Stimulated activated CD4-positive, alpha-beta T cell treated with anti-CD3 and anti-CD28 coated beads, Interleukin-1b, Interleukin-23, amount 100 ng/mL, for 24 hours (primary cell): ENCODE measurements around the gene IYD.

ENCODE experiments used
- DNase-seq, 4 experiments: peaks; one replicate each; pipeline ENCODE4 v3.0.0-alpha.2; 2020; ENCODE audit warnings: low read depth in 4 of 4, low spot score in 1 of 4

The IYD gene

GRCh38 chr6:150368762-150369161 is at the start of gene IYD:
Gene IYD (plus strand): TSS chr6:150369012. CDS start chr6:150369032, 20 bp downstream.
- DNase-seq, result no peak

GRCh38 chr6:150319924-150320323 is 48.9 kb upstream of the IYD start:
- DNase-seq, result no peak

GRCh38 chr6:150320442-150320841 is 48.4 kb upstream of the IYD start:
- DNase-seq, result no peak

- no peak for DNase-seq
Measured at GRCh38 chr6:150322466-150322871, 46.3 kb upstream of the IYD start.

GRCh38 chr6:150323205-150323604 is 45.6 kb upstream of the IYD start:
- no peak for DNase-seq

GRCh38 chr6:150324044-150324443 is 44.8 kb upstream of the IYD start:
- no peak for DNase-seq

- no peak for DNase-seq
Measured at GRCh38 chr6:150325066-150325772, 43.6 kb upstream of the IYD start.

GRCh38 chr6:150327117-150327774 is 41.6 kb upstream of the IYD start:
- no peak for DNase-seq

- DNase-seq, result no peak
Measured at GRCh38 chr6:150328744-150329405, 39.9 kb upstream of the IYD start.

- no peak for DNase-seq
Measured at GRCh38 chr6:150331344-150331743, 37.5 kb upstream of the IYD start.

GRCh38 chr6:150332939-150333584 is 35.8 kb upstream of the IYD start:
- no peak for DNase-seq

GRCh38 chr6:150333585-150333941 is 35.2 kb upstream of the IYD start:
- no peak for DNase-seq

GRCh38 chr6:150334790-150335783 is 33.7 kb upstream of the IYD start:
- no peak for DNase-seq

- DNase-seq, result no peak
Measured at GRCh38 chr6:150336299-150336698, 32.5 kb upstream of the IYD start.

GRCh38 chr6:150336708-150337107 is 32.1 kb upstream of the IYD start:
- DNase-seq, result no peak

- no peak for DNase-seq
Measured at GRCh38 chr6:150342126-150342525, 26.7 kb upstream of the IYD start.

- DNase-seq, result no peak
Measured at GRCh38 chr6:150343434-150343833, 25.4 kb upstream of the IYD start.

GRCh38 chr6:150345781-150346180 is 23.0 kb upstream of the IYD start:
- no peak for DNase-seq

GRCh38 chr6:150346346-150346745 is 22.5 kb upstream of the IYD start:
- no peak for DNase-seq

- DNase-seq, result no peak
Measured at GRCh38 chr6:150347845-150348244, 21.0 kb upstream of the IYD start.

- no peak for DNase-seq
Measured at GRCh38 chr6:150349546-150349945, 19.3 kb upstream of the IYD start.
